Kidney capillary endothelial cell (primary cell): ENCODE data around the gene ENAH.

ENCODE experiments used
- DNase-seq: peaks from one replicate; pipeline ENCODE4 v3.0.0-alpha.2; 2018; ENCODE audit warnings: low spot score

The ENAH gene

GRCh38 chr1:225602590-225603206 is 50.2 kb downstream of the ENAH start:
- no peak for DNase-seq

DNA sequence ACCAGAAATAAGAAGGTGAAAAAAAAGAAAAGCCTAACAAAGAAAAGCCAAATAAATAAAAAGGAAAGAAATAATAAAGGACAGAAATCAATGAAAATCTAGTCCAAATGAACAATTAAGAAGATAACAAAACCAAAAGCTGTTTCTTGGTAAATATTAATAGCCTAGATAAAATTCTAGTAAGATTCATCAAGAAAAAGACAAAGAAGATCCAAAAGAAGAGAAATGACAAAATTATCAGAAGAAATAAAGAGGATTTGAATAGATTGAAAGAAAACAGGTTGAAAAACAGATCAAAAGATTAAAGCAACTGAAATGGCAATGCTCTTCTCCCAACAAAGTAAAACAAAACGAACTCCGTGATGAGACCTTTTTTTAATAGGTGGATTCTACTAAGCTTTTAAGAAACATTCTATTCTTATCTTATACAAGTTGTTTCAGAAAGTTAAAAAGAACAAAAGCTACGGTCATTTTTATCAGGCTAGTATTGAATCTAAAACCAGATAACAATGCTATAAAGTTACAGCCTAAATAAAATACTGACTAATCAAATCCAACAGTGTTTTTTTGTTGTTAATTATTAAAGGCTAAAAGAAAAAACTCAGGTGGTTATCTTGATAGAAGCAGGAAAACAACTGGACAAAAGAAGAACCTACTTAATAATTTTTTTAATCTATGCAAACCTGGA is 50.9 kb downstream of the ENAH start:
- no peak for DNase-seq

DNA sequence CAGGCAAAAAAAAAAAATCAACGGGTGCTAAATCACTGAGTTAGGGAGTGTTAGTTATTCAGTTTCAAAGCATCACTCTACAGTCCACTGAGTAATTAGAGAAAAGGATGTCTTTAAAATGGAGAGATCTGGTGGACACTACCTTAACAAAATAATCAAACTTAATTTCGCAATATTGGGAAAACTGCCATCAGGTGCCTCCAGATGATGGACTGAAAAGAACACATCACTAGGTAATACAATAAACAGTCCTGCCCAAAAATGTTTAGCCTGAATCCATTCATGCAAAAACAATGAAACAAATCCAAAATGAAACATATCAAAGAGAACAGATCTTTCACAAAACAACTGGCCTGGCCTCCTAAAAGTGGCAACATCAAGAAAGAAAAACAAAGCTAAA is 54.1 kb downstream of the ENAH start:
- no peak for DNase-seq

GRCh38 chr1:225597926-225598575 is 54.9 kb downstream of the ENAH start:
- no peak for DNase-seq

GRCh38 chr1:225596736-225597135 is 56.2 kb downstream of the ENAH start:
- DNase-seq, result no peak

GRCh38 chr1:225595974-225596551 is 56.9 kb downstream of the ENAH start:
- no peak for DNase-seq

DNA sequence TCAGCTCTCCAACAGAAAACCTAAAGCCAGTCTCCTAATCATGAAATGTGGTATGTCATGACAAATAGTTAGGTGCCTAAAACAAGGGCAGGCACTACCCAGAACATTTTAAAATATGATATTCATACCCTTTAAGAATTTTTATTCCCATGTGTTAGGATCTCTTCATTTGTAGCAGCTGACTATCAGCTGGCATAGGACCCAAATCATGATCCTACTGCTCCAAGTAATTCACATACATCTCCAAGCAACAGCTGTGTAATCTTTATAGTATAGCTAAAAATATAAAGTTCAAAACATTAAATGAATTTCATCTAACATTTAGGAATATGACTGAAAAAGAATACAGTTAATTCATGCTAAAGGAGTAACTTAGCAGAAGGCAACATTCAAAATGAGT is 57.5 kb downstream of the ENAH start:
- DNase-seq, result no peak

DNA sequence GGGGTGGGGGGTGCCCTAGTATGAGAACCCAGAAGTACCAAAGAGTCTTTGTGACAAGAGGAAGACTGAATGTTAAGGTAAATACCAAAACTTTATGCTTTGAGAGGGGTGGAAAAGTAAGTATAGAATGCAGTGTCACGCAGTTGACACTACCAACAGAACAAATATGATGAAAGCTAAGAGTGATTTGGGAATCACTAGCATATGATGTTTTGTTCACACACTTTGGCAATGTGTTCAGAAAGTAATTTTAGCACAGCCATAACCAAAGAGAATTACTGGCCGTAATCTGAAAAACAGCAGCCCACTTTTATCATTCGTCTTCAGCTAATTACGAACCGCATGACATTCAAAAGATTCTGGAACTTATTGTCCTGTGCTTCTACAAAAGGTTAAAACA is 59.5 kb downstream of the ENAH start:
- no peak for DNase-seq

DNA sequence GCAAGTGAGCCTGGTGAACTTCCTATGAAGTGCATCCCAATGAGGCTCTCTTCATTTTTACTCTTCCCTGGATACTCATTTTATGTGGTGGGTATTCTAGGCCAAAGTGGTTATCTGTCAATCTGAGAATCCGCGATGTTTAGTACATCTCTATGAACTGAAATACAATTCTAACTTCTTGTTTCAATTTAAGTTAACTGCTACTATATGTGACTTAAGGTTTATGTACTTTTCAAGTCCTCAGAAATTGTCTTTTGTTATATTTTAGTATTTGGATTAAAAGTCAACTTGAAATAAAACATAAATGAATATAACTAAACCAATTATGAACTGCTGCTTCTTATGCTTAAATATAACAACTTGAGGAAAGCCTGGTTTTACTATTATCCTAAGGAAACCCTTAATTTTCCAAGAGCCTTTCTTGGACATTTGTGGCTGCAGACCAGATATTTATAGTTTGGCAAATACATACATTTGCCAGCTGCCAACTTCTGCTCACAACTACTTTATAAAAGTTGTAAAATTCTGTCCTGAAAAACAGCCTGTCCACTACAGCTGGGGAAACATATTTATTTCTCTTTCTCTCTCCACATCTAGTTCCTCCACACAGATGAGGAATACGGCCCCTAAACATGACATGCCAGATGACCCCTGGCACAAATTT is 60.4 kb downstream of the ENAH start:
- no peak for DNase-seq

GRCh38 chr1:225587310-225587709 is 65.6 kb downstream of the ENAH start:
- no peak for DNase-seq

- DNase-seq, result no peak
Measured at GRCh38 chr1:225581186-225581585, 71.7 kb downstream of the ENAH start.

DNA sequence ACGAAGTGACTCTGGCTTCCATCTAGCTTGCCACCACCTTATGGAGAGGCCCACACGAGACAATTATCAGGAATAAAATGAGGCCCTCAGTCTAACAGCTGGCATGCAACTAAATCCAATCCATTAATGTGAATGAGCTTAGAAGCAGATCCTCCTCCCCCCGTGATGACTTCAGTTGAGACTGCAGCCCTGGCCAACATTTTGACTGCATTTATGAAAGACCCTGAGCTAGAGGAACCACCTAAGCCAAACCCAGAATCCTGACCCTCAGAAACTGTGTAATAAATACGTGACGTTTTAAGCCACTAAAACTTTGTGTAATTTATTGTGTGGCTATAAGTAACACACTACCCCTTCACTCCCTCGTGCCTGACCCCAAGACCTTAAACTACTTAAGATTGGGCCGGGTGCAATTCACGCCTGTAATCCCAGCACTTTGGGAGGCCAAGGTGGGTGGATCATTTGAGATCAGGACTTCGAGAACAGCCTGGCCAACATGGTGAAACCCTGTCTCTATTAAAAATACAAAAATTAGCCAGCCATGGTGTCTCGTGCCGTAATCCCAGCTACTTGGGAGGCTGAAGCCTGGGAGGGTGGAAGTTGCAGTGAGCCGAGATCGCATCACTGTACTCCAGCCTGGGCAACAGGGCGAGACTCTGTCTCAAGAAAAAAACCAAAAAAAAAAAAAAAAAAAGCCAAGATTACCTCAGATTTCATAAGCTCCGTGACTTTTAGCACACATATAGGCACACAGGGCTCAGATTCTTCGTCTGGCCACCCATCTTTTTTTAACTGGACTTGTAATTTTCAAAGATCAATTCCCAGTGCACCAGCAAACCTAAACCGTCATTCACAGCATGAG is 72.5 kb downstream of the ENAH start:
- no peak for DNase-seq

GRCh38 chr1:225578251-225578977 is 74.5 kb downstream of the ENAH start:
- DNase-seq, result no peak

- DNase-seq, result no peak
Measured at GRCh38 chr1:225577241-225577640, 75.7 kb downstream of the ENAH start.

GRCh38 chr1:225573216-225573615 is 79.7 kb downstream of the ENAH start:
- DNase-seq, result no peak

DNA sequence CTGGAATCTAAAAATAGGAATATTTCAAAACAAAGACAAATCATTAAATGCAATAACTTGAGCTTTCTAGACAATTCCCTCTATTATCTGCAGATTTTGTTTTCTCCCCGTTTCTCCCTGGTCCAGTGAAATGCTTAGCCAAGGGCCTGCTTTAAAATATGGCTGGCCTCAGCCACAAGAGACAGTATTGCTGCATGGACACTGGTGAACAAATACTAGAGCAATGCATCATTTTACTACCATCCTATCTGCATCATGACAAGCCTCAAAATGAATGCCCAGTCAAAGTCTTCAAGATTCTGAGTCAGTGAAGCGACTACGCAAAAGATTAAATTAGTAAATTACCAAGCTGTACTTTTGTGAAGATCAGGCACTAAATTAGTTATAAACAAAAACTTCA is 80.5 kb downstream of the ENAH start:
- no peak for DNase-seq

- no peak for DNase-seq
Measured at GRCh38 chr1:225567789-225568188, 85.1 kb downstream of the ENAH start.

GRCh38 chr1:225565847-225566246 is 87.1 kb downstream of the ENAH start:
- DNase-seq, result no peak

DNA sequence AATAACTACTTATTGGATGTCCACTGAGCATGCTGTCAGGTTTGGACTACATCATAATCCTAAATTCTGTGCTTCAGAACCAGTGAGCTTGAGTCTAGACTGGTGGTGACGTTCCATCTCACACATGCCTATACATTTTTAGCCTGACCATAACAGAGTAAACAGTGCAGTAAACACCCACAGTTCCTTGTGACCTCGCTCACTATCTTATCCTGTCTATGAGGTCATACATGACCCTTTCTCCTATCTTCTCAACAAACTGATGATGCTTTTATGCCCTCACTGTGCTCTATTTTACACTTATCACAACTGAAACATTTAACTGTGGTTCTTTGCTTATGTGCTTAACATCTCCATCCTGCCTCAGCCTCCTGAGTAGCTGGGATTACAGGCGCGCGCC is 91.2 kb downstream of the ENAH start:
- no peak for DNase-seq

GRCh38 chr1:225559902-225560301 is 93.0 kb downstream of the ENAH start:
- DNase-seq, result no peak

DNA sequence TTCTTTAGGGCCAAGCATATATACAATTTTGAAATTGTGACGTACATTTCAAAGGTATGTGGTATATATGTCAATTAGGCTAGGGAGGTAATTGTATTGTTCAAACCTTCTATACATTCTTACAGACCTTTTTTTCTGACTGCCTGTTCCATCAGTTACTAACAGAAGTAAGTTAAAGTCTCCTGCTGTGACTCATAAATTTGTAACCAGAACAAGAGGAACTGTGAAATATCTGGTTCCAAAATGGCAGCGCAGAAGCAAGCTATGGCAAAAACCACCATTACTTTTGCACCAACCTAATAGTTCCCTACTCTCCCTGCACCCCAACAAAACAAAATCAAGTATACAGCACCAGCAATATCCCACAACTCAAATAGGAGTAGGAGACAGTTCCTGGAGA is 93.6 kb downstream of the ENAH start:
- no peak for DNase-seq
